Lung microvascular endothelial cell (primary cell): ENCODE results near the gene SPATA33. TPM values are rescaled to one million over a fixed set of nuclear protein-coding genes. Genes with fewer than 3 reads are reported as not detected.
A peak's percentile ranks its signal among the peaks of the same experiment; 100 is the strongest.
"Not testable (repeated sequence)": the region's sequence is repeated elsewhere in the genome, so short reads cannot be mapped to it uniquely, and the experiment has no call there.

Experiments
- DNase-seq, 2 donors: peaks; one replicate each; pipeline versions ENCODE4 v3.0.0 to v3.0.0-alpha.2; 2010; ENCODE audit warnings: low read depth in 2 of 2
- total RNA-seq: library from RNA; depleted of rRNA; stranded (reverse); fragments of >200 nt; gene quantifications from 2 replicates; pipeline ENCODE4 v1.2.1, GENCODE V29; 2014

SPATA33 gene
- total RNA-seq, 1 donor from 2014 or later, result 1.4 TPM

DNA sequence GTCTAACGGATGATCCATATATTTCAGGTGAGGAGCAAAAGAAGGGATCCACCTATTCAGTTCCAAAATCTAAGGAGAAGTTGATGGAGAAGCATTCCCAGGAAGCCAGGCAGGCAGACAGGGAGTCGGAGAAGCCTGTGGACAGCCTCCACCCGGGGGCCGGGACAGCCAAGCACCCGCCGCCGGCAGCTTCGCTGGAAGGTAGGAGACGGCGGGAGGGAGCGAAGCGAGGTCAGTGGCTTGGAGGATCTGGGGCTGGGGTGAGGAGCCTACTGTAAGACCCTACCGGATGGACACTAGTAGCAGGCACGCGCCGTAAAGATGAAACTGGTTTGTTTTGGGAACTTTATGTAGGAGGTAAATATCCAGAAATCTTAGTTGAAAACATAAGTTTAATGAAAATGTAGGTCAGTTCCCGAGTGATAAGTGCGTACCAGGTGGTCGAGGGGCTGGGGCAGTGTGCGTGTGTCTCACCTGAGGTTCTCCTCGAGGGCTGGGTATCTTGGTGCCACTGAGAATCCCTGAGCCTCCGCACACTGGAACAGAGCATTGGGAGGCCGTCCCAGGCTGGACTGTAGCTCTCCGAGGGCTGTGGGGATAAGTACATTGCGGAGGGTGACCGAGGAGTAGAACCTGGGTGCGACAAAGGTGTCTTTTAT lies 714 bp downstream of the SPATA33 start:
- DNase-seq, result peak in 1 of 2 donors; percentile 24

DNA sequence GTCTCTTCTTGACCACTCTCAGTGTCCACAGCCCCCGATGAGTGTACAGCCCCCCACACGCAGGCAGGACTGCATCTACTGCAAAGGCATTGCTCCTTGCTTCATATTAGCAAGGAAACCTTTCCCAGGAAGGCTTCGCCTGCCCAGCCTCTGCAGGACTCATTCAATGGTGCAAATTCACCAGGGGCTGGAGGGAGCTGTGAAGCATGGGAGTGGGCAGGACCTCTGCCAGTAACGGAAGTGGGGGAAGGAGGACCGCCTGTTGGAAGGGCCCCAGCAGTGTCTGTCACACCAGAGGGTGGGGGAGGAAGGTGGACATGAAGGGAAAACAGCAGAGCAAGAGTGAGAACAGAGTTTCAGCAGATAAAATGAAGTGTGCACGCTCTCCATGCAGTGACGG lies 2.5 kb downstream of the SPATA33 start:
- peak in 1 of 2 donors; percentile 14 for DNase-seq

GRCh38 chr16:89661215-89661614 lies 3.6 kb downstream of the SPATA33 start:
- DNase-seq, result no peak

DNA sequence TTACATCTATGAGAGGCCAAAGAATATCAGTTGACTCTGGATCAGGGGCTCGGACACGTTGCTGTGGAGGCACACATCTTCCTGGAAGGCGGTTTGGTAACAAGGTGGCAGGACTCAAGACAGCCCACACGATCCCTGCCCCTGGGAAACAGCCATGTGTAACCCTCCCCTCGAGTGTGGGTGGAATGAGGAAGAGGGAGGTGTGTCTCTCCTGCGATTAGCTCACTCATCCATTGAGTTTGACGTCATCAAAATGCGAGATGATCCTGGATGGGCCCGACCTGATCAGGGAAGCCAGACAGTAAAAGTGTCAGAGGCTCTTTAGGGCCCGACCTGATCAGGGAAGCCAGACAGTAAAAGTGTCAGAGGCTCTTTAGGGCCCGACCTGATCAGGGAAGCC lies 6.6 kb downstream of the SPATA33 start:
- DNase-seq, result not testable (repeated sequence)

- peak; percentile 48 to 51 for DNase-seq
These were observed 9.4 kb downstream of the SPATA33 start for GRCh38 chr16:89667000-89667399.

DNA sequence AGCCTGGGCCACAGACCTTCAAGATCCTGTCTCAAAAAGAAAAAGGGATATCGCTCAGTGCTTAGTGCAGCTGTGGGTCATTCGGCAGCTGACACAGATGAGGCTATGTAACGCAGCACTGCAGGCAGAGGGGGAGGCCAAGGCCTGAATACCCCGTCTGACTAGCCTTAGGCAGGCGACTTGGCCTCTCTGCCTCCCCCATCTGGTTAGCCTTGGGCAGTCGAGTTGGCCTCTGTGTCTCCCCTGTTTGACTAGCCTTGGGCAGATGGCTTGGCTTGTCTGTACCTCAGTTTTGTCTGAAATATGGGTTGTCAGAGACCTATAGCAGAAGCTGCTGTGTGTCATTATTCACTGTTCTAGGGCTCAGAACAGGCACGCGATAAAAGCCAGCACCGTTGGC lies 10.0 kb downstream of the SPATA33 start:
- DNase-seq, result no peak

DNA sequence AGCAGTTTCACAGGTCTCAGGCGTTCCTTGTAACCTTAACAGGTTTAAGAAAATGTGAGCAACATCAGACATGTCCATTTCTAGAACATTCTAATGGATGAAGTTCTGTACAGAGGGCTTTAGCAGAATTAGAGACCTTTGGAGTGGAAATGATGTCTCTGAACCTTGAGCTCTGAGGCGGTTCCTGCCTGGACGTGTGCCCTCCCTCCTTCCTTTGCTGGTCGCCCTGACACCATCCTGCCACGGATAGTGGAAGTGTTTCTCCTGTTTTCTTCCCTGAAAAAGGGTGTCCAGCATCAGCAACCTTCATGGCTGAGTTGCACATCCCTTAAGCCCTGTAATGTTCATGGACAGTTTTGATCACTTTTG lies 11.1 kb downstream of the SPATA33 start:
- no peak for DNase-seq

DNA sequence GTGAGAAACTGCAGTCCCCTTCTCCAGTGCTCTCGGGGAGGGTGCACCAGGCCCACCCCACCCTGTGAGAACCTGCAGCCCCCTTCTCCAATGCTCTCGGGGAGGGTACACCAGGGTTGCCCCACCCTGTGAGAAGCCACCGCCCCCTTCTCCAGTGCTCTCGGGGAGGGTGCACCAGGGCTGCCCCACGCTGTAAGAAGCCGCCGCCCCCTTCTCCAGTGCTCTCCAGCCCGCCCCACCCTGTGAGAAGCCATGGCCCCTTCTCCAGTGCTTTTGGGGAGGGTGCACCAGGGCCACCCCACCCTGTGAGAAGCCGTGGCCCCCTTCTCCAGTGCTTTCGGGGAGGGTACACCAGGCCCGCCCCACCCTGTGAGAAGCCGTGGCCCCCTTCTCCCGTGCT lies 12.1 kb downstream of the SPATA33 start:
- no peak for DNase-seq

DNA sequence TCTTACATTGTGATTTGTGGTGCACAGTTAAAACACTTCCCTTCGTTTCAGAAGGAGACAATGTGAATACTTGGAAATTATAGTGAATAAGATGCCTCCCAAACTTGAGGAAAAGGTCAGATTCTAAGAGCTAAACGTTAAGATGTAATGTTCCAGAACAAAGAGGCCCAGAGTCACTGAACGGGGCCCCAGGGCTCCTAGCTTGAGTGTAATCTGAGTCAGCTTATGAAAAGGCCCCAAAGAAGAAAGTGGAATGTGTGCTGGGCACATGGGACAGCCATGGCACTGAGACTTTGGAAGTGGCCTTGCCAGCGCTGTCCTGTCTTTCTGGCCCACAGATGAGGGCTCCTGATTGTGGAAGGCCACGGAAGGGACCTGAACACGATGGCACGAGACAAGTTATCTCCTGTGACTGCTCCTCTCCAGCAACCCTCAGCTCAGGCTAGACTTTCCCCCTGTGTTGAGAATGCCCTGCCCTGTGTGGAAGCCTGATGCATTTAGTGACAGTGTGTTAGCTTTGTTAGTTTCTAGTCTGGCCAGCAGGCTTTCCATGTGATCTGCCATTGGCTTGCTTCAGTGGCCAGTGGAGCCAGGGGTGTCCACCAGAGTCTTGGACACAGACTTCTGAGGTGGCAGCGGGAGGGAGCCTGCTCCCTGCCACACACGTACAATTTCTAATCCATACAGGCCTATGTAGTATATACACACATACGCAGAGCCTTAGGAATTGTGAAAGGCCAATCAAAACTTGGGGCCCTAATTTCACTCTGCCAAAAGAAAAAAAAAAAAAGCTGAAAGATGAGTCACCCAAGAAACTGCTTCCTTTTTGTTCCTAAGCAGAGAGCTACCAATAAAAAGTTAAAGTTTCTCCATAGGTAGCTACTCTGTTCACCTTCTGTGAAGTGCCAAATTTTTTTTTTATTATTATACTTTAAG lies 13.1 kb downstream of the SPATA33 start:
- DNase-seq, result peak in 1 of 2 donors; percentile 43

- not testable (repeated sequence) for DNase-seq
These were observed 13.9 kb downstream of the SPATA33 start for GRCh38 chr16:89671565-89671964.

- DNase-seq, result no peak
These were observed 14.7 kb downstream of the SPATA33 start for GRCh38 chr16:89672177-89672941.

- no peak for DNase-seq
These were observed 20.6 kb downstream of the SPATA33 start for GRCh38 chr16:89678258-89678657.

GRCh38 chr16:89685916-89686315 lies 28.3 kb downstream of the SPATA33 start:
- DNase-seq, result no peak

DNA sequence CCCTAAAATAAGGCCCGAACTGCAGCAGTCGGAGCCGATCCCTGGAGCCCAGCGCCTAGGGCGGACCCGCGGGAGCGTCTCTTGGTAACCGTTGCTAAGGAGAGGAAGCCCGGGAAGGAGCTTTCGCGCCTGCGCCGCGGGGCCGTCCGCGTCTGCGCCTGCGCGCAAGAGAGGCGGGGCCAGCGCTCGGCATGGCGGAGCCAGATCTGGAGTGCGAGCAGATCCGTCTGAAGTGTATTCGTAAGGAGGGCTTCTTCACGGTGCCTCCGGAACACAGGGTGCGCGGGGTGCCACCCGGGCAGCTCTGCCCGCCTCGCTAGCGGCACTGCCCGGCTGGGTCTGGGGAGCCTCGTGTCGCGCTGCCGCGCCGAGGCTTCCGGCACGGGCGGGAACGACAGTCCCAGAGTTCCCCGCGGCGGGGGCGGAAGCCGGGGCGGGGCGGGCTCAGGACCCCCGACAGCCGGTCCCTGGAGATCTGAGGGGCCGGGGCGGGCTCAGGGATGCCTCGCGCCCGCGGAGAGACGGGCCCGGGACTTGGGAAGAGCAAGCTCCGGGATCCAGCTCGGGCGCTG lies 29.0 kb downstream of the SPATA33 start, which contains the start of gene CDK10:
Gene CDK10, plus strand, starts transcription at position 170 of the 572 bp plus-strand sequence. Its CDS starts 22 bp downstream, at position 192.
- peak; percentile 86 to 89 for DNase-seq

- DNase-seq, result peak; percentile 38 to 61
These were observed 29.7 kb downstream of the SPATA33 start for GRCh38 chr16:89687092-89687940.

- DNase-seq, result no peak
These were observed 30.8 kb downstream of the SPATA33 start for GRCh38 chr16:89688395-89688794.

- DNase-seq, result no peak
These were observed 31.5 kb downstream of the SPATA33 start for GRCh38 chr16:89689142-89689541.

DNA sequence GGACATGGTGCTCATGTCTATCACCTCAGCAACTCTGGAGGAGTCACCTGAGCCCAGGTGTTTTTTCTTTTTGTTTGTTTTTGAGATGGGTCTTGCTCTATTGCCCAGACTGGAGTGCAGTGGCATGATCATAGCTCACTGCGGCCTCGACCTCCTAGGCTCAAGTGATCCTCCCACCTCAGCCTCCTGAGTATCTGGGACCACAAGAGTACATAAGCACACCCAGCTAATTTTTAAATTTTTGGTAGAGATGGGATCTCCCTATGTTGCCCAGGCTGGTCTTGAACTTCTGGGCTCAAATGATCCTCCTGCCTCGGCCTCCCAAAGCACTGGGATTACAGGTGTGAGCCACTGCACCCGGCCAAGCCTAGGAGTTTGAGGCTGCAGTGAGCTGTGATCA lies 32.0 kb downstream of the SPATA33 start:
- DNase-seq, result not testable (repeated sequence)

- DNase-seq, result no peak
These were observed 32.8 kb downstream of the SPATA33 start for GRCh38 chr16:89690392-89690901.
